ENCODE data around the gene PAM.

Gene PAM

DNA sequence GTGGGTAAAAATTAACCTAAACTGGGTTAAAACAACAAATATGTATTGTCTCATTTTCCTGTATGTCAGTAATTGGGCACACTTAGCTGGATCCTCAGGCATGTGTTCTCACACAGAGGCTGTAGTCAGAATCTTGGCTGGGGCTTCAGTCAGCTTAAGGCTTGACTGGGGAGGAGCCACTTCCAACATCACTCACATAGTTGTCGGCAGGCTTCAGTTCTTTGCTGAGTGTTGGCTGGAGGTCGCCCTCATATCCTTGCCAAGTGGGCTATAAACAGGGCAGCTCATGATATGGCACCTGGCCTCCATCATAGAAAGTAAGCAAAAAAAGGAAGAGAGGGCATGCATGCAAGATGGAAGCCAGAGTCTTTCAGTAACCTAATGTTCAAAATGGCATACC is 191.9 kb downstream of the PAM start:
- Mint-ChIP-seq H3K27me3 (no peaks in the 10 kb centered on the region), H3K4me1 (ENCODE audit: low read depth) (no peaks in the 10 kb centered on the region), H3K4me3 (no peak overlapping the region), H3K9me3 (no peaks in the 10 kb centered on the region), H3K36me3 (ENCODE audit: low read depth) (peaks cover 55% of the 10 kb centered on the region), H3K27ac (no peak overlapping the region)

DNA sequence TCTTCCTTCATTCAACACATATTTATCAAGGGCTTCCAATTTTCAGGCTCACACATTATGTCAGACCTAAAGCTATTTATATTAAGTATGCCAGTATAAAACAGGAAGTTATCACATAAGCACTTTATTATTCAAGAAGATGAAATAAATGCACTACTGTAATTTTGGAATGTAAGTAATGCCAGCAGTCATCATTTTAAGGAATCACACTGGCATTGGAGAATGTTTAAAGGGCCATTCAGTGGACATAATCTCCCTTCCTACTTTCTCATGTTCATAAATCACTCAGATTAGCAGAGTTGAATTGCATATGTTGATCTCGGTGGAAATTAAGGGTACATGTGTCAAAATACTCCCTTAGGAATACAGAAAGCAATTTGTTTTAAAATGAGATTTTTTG is 200.4 kb downstream of the PAM start:
- H3K27ac Mint-ChIP-seq, result no peak overlapping the region
- peaks cover 3% of the 10 kb centered on the region for H3K4me1 Mint-ChIP-seq (ENCODE audit: low read depth)
- peaks cover 58% of the 10 kb centered on the region for H3K36me3 Mint-ChIP-seq (ENCODE audit: low read depth)
- no peak overlapping the region for H3K4me3 Mint-ChIP-seq
- H3K9me3 Mint-ChIP-seq, result no peaks in the 10 kb centered on the region
- H3K27me3 Mint-ChIP-seq, result no peaks in the 10 kb centered on the region

DNA sequence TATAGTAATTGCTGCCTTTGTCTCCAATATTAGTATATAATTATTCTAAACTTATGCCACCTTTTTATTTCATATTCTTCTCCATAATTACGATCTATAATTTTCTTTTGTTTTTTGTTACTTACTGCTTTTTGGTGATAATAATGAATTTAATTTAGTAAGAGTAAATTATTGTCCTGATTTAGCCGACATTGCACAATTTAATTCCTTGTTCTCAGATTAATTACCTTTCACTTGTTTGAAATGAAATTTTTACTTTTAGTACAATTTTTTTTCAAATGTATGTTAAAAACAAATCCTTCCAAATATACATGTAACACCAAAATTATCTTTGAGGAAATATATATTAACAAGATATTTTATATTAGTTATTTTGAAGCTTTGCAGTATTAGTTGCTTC is 201.5 kb downstream of the PAM start:
- Mint-ChIP-seq H3K36me3 (ENCODE audit: low read depth) (peaks cover 49% of the 10 kb centered on the region), H3K27me3 (no peaks in the 10 kb centered on the region), H3K4me3 (no peak overlapping the region), H3K9me3 (no peaks in the 10 kb centered on the region), H3K4me1 (ENCODE audit: low read depth) (peaks cover 3% of the 10 kb centered on the region), H3K27ac (no peak overlapping the region)

- Mint-ChIP-seq H3K27me3 (no peaks in the 10 kb centered on the region), H3K27ac (no peak overlapping the region), H3K9me3 (no peaks in the 10 kb centered on the region), H3K4me1 (ENCODE audit: low read depth) (peaks cover 3% of the 10 kb centered on the region), H3K36me3 (ENCODE audit: low read depth) (peaks cover 44% of the 10 kb centered on the region), H3K4me3 (no peak overlapping the region)
These were observed 202.0 kb downstream of the PAM start for GRCh38 chr5:102957141-102957540.

- Mint-ChIP-seq H3K27me3 (no peaks in the 10 kb centered on the region), H3K4me1 (ENCODE audit: low read depth) (peaks cover 12% of the 10 kb centered on the region), H3K4me3 (no peak overlapping the region), H3K9me3 (no peaks in the 10 kb centered on the region), H3K36me3 (ENCODE audit: low read depth) (peaks cover 29% of the 10 kb centered on the region), H3K27ac (no peak overlapping the region)
These were observed 203.4 kb downstream of the PAM start for GRCh38 chr5:102958481-102959011.

- H3K9me3 Mint-ChIP-seq, result no peaks in the 10 kb centered on the region
- no peak overlapping the region for H3K4me3 Mint-ChIP-seq
- H3K4me1 Mint-ChIP-seq (ENCODE audit: low read depth), result peaks cover 12% of the 10 kb centered on the region
- no peak overlapping the region for H3K27ac Mint-ChIP-seq
- no peaks in the 10 kb centered on the region for H3K27me3 Mint-ChIP-seq
- peaks cover 29% of the 10 kb centered on the region for H3K36me3 Mint-ChIP-seq (ENCODE audit: low read depth)
These were observed 203.9 kb downstream of the PAM start for GRCh38 chr5:102959055-102959454.

DNA sequence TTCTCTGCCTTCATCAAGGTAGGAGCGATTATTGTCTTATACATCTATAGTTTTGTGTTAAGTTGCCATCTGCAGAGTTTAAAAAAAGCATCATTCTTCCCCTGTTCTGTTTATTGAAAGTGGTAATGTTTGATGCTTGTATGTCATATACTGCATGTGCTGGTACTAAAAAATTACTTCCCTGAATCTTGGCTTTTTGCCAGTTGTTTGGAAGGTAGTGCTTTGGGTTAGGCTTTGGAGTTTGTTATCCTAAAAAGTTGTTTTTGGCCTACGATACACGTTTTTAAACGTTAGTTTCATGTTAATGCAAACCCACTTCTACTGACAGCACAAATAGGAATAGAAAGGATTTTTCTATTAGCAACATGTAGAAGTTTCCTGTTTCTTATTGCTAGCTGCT is 206.6 kb downstream of the PAM start:
- no peak overlapping the region for H3K27ac Mint-ChIP-seq
- H3K27me3 Mint-ChIP-seq, result no peaks in the 10 kb centered on the region
- H3K36me3 Mint-ChIP-seq (ENCODE audit: low read depth), result peaks cover 42% of the 10 kb centered on the region
- peaks cover 12% of the 10 kb centered on the region for H3K4me1 Mint-ChIP-seq (ENCODE audit: low read depth)
- H3K4me3 Mint-ChIP-seq, result no peak overlapping the region
- H3K9me3 Mint-ChIP-seq, result no peaks in the 10 kb centered on the region

- no peak overlapping the region for H3K4me3 Mint-ChIP-seq
- H3K27me3 Mint-ChIP-seq, result no peaks in the 10 kb centered on the region
- no peak overlapping the region for H3K27ac Mint-ChIP-seq
- peaks cover 9% of the 10 kb centered on the region for H3K4me1 Mint-ChIP-seq (ENCODE audit: low read depth)
- no peaks in the 10 kb centered on the region for H3K9me3 Mint-ChIP-seq
- peaks cover 21% of the 10 kb centered on the region for H3K36me3 Mint-ChIP-seq (ENCODE audit: low read depth)
These were observed 210.5 kb downstream of the PAM start for GRCh38 chr5:102965653-102966052.

DNA sequence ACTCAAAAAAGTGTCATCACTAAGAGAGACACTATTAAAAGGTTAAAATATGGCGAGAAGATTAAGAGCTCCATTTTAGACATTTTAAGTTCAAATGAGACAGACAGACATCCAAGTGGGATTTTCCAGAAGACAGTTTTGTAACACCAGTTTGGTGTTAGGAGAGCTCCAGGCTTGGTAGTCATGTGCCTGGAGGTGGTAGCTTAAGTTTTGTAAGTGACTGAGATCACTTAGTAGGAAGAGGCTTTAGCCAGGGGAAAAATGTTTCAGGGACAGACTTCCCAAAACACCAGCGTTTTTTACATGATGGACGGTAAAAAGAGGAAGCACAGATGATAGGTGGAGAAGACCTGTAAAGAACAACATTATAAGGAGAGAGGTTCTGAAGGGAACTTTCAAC is 214.5 kb downstream of the PAM start:
- H3K4me3 Mint-ChIP-seq, result no peak overlapping the region
- no peaks in the 10 kb centered on the region for H3K27me3 Mint-ChIP-seq
- H3K9me3 Mint-ChIP-seq, result no peaks in the 10 kb centered on the region
- no peak overlapping the region for H3K27ac Mint-ChIP-seq
- H3K36me3 Mint-ChIP-seq (ENCODE audit: low read depth), result peaks cover 34% of the 10 kb centered on the region
- H3K4me1 Mint-ChIP-seq (ENCODE audit: low read depth), result no peaks in the 10 kb centered on the region

- no peaks in the 10 kb centered on the region for H3K27me3 Mint-ChIP-seq
- H3K9me3 Mint-ChIP-seq, result no peaks in the 10 kb centered on the region
- no peak overlapping the region for H3K27ac Mint-ChIP-seq
- no peak overlapping the region for H3K4me3 Mint-ChIP-seq
- H3K4me1 Mint-ChIP-seq (ENCODE audit: low read depth), result peaks cover 5% of the 10 kb centered on the region
- H3K36me3 Mint-ChIP-seq (ENCODE audit: low read depth), result peaks cover 31% of the 10 kb centered on the region
These were observed 216.7 kb downstream of the PAM start for GRCh38 chr5:102971676-102972293.

DNA sequence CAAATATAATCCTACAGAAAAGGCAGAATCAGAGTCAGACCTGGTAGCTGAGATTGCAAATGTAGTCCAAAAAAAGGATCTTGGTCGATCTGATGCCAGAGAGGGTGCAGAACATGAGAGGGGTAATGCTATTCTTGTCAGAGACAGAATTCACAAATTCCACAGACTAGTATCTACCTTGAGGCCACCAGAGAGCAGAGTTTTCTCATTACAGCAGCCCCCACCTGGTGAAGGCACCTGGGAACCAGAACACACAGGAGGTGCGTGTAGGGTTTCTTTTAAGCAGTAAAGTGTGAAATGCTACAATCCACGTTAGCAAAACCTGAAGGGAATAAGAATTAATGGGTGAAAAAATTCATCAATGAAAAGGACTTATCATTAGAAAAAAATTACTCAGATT is 219.1 kb downstream of the PAM start:
- H3K27me3 Mint-ChIP-seq, result no peaks in the 10 kb centered on the region
- H3K4me3 Mint-ChIP-seq, result no peak overlapping the region
- H3K27ac Mint-ChIP-seq, result no peak overlapping the region
- peaks cover 5% of the 10 kb centered on the region for H3K4me1 Mint-ChIP-seq (ENCODE audit: low read depth)
- H3K36me3 Mint-ChIP-seq (ENCODE audit: low read depth), result peaks cover 30% of the 10 kb centered on the region
- H3K9me3 Mint-ChIP-seq, result no peaks in the 10 kb centered on the region

DNA sequence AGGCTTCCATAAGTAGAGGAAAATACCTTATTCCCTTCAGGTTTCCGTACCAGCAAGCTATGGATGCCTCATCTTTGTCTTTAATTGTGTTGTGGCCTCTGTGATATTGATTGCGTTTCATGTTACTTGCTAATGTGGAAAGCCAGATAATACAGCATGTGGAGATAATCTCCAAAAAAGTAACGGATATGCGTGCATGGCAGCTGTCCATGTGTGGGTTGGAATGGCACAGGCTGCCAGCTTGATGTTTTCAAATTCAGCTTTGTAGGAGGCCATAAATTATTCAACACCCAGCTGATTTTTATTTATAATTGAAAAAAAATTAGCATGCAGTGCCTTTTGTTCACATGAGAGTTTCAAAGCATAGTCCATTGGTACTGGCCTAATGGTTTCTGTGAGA is 219.9 kb downstream of the PAM start:
- Mint-ChIP-seq H3K36me3 (ENCODE audit: low read depth) (peaks cover 30% of the 10 kb centered on the region), H3K4me3 (no peak overlapping the region), H3K4me1 (ENCODE audit: low read depth) (peaks cover 5% of the 10 kb centered on the region), H3K27ac (peak overlapping the region; percentile 14), H3K27me3 (no peaks in the 10 kb centered on the region), H3K9me3 (no peaks in the 10 kb centered on the region)

GRCh38 chr5:102975457-102976182 is 220.5 kb downstream of the PAM start:
- H3K4me3 Mint-ChIP-seq, result no peak overlapping the region
- H3K36me3 Mint-ChIP-seq (ENCODE audit: low read depth), result peaks cover 30% of the 10 kb centered on the region
- H3K27ac Mint-ChIP-seq, result peak overlapping the region; percentile 14
- no peaks in the 10 kb centered on the region for H3K9me3 Mint-ChIP-seq
- H3K27me3 Mint-ChIP-seq, result no peaks in the 10 kb centered on the region
- peaks cover 5% of the 10 kb centered on the region for H3K4me1 Mint-ChIP-seq (ENCODE audit: low read depth)

DNA sequence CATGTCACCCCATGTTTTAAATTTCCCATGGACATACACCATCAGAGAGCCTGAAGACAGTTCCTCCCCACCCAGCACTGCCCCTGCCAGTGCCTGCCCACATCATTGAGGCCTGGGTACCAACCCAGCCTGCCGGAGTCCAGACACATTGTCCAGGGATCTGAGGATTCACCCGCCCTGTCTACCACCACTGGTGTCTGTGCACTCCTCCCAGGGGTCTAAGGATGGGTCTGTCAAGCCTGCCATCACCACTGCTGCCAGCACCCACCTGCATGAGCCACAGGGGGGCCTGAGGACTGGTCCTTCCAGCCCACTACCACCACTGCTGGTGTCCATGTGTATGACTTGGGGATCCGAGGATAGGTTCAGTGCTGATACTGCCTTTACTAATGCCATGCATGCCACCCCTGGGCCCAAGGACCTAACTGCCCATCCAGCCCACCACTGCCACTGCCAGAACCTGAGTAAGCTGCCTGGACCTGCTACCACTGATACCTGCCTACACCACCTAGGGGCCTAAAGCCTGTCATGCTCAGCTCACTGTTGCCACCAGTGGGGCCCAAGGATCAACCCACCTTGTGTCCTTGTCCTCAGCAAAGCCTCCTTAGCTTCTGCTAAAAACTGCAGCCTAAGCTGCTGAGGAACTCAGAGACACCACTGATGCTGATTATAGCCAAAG is 227.0 kb downstream of the PAM start:
- no peak overlapping the region for H3K27ac Mint-ChIP-seq
- H3K9me3 Mint-ChIP-seq, result peaks cover 15% of the 10 kb centered on the region
- no peaks in the 10 kb centered on the region for H3K27me3 Mint-ChIP-seq
- no peaks in the 10 kb centered on the region for H3K4me1 Mint-ChIP-seq (ENCODE audit: low read depth)
- peaks cover 26% of the 10 kb centered on the region for H3K36me3 Mint-ChIP-seq (ENCODE audit: low read depth)
- H3K4me3 Mint-ChIP-seq, result no peak overlapping the region

DNA sequence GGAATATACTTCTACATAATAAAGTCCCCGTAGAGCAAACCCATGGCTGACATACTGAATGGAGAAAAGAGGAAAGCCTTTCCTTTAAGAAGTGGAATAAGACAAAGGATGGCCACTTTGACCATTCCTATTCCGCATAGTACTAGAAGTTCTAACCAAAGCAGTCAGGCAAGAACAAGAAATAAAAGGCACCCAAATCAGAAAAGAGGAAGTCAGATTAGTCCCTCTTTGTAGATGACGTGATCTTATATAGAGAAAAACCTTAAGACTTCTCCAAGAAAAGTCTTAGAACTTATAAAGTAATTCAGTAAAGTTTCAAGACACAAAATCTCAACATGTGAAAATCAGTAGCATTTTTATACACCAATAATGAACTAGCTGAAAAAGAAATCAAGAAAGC is 231.0 kb downstream of the PAM start:
- Mint-ChIP-seq H3K4me1 (ENCODE audit: low read depth) (no peaks in the 10 kb centered on the region), H3K4me3 (no peak overlapping the region), H3K36me3 (ENCODE audit: low read depth) (peaks cover 19% of the 10 kb centered on the region), H3K27me3 (no peaks in the 10 kb centered on the region), H3K27ac (no peak overlapping the region), H3K9me3 (peaks cover 15% of the 10 kb centered on the region)
